Uterus (tissue), 2 donors: ENCODE measurements around the gene SKA1.

Experiments
- CTCF ChIP-seq, 4 experiments: fragments of 200-600 bp in 2 of 4; fragments of 450-650 bp in 2 of 4; sonication (generic) in 2 of 4; IDR thresholded peaks; one replicate each; pipeline ENCODE4 v1.5.1; 2016 to 2019; ENCODE audit warnings: antibody characterized with exemption in 4 of 4, mild to moderate bottlenecking in 2 of 4, moderate library complexity in 1 of 4
- POLR2A ChIP-seq, 2 donors: fragments of 450-650 bp; IDR thresholded peaks; one replicate each; pipeline ENCODE4 v1.6.1; 2016; ENCODE audit warnings: antibody characterized with exemption in 2 of 2, mild to moderate bottlenecking in 1 of 2, moderate library complexity in 1 of 2

- TF ChIP-seq POLR2A (IDR thresholded peaks at IDR 0.05) (no peak), CTCF (IDR thresholded peaks at IDR 0.05) (no peak)
Measured at GRCh38 chr18:50427896-50428295, 53.0 kb downstream of the SKA1 start.
